Smooth muscle cell (in vitro differentiated cells): ENCODE measurements around the gene CD2BP2. TPM values are rescaled to one million over a fixed set of nuclear protein-coding genes. Genes with fewer than 3 reads are reported as not detected.

Experiments
- DNase-seq: peaks from one replicate; lab custom pipeline; 2025; ENCODE audit not compliant: unreplicated experiment; lab: John Stamatoyannopoulos, UW
- H2AFZ ChIP-seq: fragments of 200-600 bp; sonication (generic); 2 replicates; pipeline ENCODE4 v1.6.0; 2016; ENCODE audit warnings: antibody characterized with exemption, low read depth, mild to moderate bottlenecking
- H3F3A ChIP-seq: fragments of 200-600 bp; sonication (generic); 2 replicates; pipeline ENCODE4 v1.6.0; 2017; ENCODE audit warnings: antibody characterized with exemption, low read depth
- H3K27ac ChIP-seq: fragments of 200-600 bp; sonication (generic); 2 replicates; pipeline ENCODE4 v1.5.1; 2016; ENCODE audit warnings: low read depth, mild to moderate bottlenecking
- H3K27me3 ChIP-seq: fragments of 200-600 bp; sonication (generic); 2 replicates; pipeline ENCODE4 v1.6.1; 2016; ENCODE audit warnings: low read depth, mild to moderate bottlenecking
- H3K36me3 ChIP-seq: fragments of 200-600 bp; sonication (generic); 2 replicates; pipeline ENCODE4 v1.5.1; 2016; ENCODE audit warnings: low read depth
- H3K4me1 ChIP-seq: fragments of 200-600 bp; sonication (generic); 2 replicates; pipeline ENCODE4 v1.5.1; 2016; ENCODE audit warnings: low read depth
- H3K4me2 ChIP-seq: fragments of 200-600 bp; sonication (generic); 2 replicates; pipeline ENCODE4 v1.6.0; 2016; ENCODE audit warnings: mild to moderate bottlenecking
- H3K4me3 ChIP-seq: fragments of 200-600 bp; sonication (generic); 2 replicates; pipeline ENCODE4 v1.5.1; 2016; ENCODE audit warnings: mild to moderate bottlenecking
- H3K79me2 ChIP-seq: fragments of 200-600 bp; sonication (generic); 2 replicates; pipeline ENCODE4 v1.6.0; 2016; ENCODE audit warnings: low read depth, mild to moderate bottlenecking
- H3K9ac ChIP-seq: fragments of 200-600 bp; sonication (generic); 2 replicates; pipeline ENCODE4 v1.6.0; 2016; ENCODE audit warnings: low read depth
- H3K9me3 ChIP-seq: fragments of 200-600 bp; sonication (generic); replicated peaks from 2 replicates; pipeline ENCODE4 v1.5.1; 2016; ENCODE audit warnings: low read depth
- H4K20me1 ChIP-seq: fragments of 200-600 bp; sonication (generic); 2 replicates; pipeline ENCODE4 v1.6.0; 2016; ENCODE audit warnings: low read depth
- CTCF ChIP-seq: fragments of 200-600 bp; sonication (generic); IDR thresholded peaks from 2 replicates; pipeline ENCODE4 v1.5.1; 2017; ENCODE audit warnings: borderline replicate concordance, mild to moderate bottlenecking, antibody characterized with exemption; ENCODE audit not compliant: insufficient read depth, poor library complexity, severe bottlenecking
- WGBS: methylation state at CpG from one replicate; pipeline ENCODE4 v1.1.7; 2016; ENCODE audit warnings: low lambda C conversion rate; 5-methylcytosine and 5-hydroxymethylcytosine counted together
- polyA plus RNA-seq: library from polyadenylated mRNA; unstranded; fragments of >200 nt; fragmentation: Nextera tagmentation; extraction: Ambion mirVana; gene quantifications from 2 replicates; pipeline ENCODE4 v1.2.1, GENCODE V29; 2016
- total RNA-seq: library from RNA; depleted of rRNA; stranded (reverse); fragments of >200 nt; gene quantifications from 2 replicates; pipeline ENCODE4 v1.2.3, GENCODE V29; 2014

CD2BP2 gene
- total and polyA plus RNA-seq, 2 experiments from 2014 or later = 30.3 to 42.0 TPM

- 0% methylated on average over 5 of the region's 76 CpGs for WGBS
- Histone ChIP-seq H3K4me2 (peak overlapping the region; percentile 93), H3K27ac (peak overlapping the region; percentile 69), H3F3A (peaks cover 4% of the 10 kb centered on the region), H3K36me3 (no peaks in the 10 kb centered on the region), H3K79me2 (peaks cover 49% of the 10 kb centered on the region), H3K4me1 (peaks cover 20% of the 10 kb centered on the region), H3K27me3 (no peaks in the 10 kb centered on the region), H3K9me3 (no peaks in the 10 kb centered on the region), H4K20me1 (peaks cover 48% of the 10 kb centered on the region), H2AFZ (no peak overlapping the region), H3K9ac (peak overlapping the region; percentile 67), H3K4me3 (peak overlapping the region; percentile 59)
- TF ChIP-seq CTCF = peak; percentile 10
- no peak for DNase-seq
Observed at GRCh38 chr16:30369938-30370455, 14.9 kb upstream of the CD2BP2 start.

- Histone ChIP-seq H3K79me2 (peaks cover 56% of the 10 kb centered on the region), H4K20me1 (peaks cover 54% of the 10 kb centered on the region), H3K27me3 (no peaks in the 10 kb centered on the region), H3K9me3 (no peaks in the 10 kb centered on the region), H3K4me1 (peaks cover 20% of the 10 kb centered on the region), H3K36me3 (no peaks in the 10 kb centered on the region), H3K27ac (peak overlapping the region; percentile 69), H3K4me3 (peak overlapping the region; percentile 59), H2AFZ (no peak overlapping the region), H3F3A (peaks cover 4% of the 10 kb centered on the region), H3K4me2 (peak overlapping the region; percentile 93), H3K9ac (peak overlapping the region; percentile 67)
- no peak for TF ChIP-seq CTCF
- 18% methylated on average over 36 of the region's 45 CpGs for WGBS
- DNase-seq = no peak
Observed at GRCh38 chr16:30369091-30369937, 14.2 kb upstream of the CD2BP2 start.

- WGBS = 41% methylated on average over 4 of the region's 4 CpGs
- H3K9ac ChIP-seq = peak overlapping the region; percentile 67
- DNase-seq = no peak
- peaks cover 61% of the 10 kb centered on the region for H3K79me2 ChIP-seq
- H2AFZ ChIP-seq = no peak overlapping the region
- no peaks in the 10 kb centered on the region for H3K36me3 ChIP-seq
- no peaks in the 10 kb centered on the region for H3K27me3 ChIP-seq
- peaks cover 4% of the 10 kb centered on the region for H3F3A ChIP-seq
- peak overlapping the region; percentile 69 for H3K27ac ChIP-seq
- peak overlapping the region; percentile 59 for H3K4me3 ChIP-seq
- peaks cover 20% of the 10 kb centered on the region for H3K4me1 ChIP-seq
- H3K9me3 ChIP-seq = no peaks in the 10 kb centered on the region
- peaks cover 54% of the 10 kb centered on the region for H4K20me1 ChIP-seq
- TF ChIP-seq CTCF = no peak
- H3K4me2 ChIP-seq = peak overlapping the region; percentile 93
Observed at GRCh38 chr16:30368792-30369090, 13.6 kb upstream of the CD2BP2 start.
